Effector CD8-positive, alpha-beta T cell (primary cell): ENCODE data around the gene CEP19.
A peak's percentile ranks its signal among the peaks of the same experiment; 100 is the strongest.

Experiments
- DNase-seq: peaks from one replicate; lab custom pipeline; 2025; lab: John Stamatoyannopoulos, UW

CEP19 gene

GRCh38 chr3:196708467-196708866 is 3.6 kb downstream of the CEP19 start:
- no peak for DNase-seq

GRCh38 chr3:196707566-196707965 is 4.5 kb downstream of the CEP19 start:
- no peak for DNase-seq

GRCh38 chr3:196706731-196707130 is 5.3 kb downstream of the CEP19 start:
- DNase-seq, result no peak

GRCh38 chr3:196706327-196706726 is 5.7 kb downstream of the CEP19 start:
- no peak for DNase-seq

GRCh38 chr3:196700801-196701200 is 11.2 kb downstream of the CEP19 start:
- DNase-seq, result no peak

DNA sequence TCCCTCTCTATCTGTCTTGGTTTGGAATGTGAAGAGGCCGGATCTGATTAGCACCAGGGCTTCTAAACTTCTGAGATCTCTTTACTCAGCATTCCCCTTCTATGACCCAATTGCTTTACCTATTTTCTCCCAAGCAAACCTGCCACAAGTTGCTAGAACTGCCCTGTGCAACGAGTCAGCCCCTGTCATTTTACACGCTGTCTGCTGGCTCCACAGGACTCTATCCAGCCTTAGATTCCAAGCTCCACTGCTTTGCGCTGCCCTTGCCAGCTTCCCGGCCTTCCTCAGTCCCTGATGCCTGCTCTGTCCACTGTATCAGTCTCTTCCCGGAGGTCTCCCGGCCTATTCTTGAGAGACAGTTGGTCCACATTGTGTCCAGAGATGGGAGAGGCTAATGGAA is 12.3 kb downstream of the CEP19 start:
- no peak for DNase-seq

- no peak for DNase-seq
These were observed 14.8 kb downstream of the CEP19 start for GRCh38 chr3:196697270-196697669.

DNA sequence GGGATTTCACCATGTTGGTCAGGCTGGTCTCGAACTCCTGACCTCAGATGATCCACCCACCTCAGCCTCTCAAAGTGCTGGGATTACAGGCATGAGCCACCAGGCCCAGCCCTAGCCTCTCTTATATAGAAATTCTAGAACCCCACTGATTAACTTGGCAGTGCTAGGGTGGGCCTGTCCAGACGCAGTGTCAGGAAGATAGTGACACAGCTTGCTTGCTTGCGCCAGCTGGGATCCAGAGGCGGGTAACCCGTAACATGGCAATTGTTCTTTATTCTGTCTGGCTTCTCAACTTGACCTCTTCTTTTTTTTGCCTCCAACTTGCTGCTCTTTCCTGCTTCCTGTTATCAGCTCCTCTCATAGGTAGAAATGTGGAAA is 16.2 kb downstream of the CEP19 start:
- no peak for DNase-seq

GRCh38 chr3:196694941-196695848 is 16.9 kb downstream of the CEP19 start:
- DNase-seq, result no peak

DNA sequence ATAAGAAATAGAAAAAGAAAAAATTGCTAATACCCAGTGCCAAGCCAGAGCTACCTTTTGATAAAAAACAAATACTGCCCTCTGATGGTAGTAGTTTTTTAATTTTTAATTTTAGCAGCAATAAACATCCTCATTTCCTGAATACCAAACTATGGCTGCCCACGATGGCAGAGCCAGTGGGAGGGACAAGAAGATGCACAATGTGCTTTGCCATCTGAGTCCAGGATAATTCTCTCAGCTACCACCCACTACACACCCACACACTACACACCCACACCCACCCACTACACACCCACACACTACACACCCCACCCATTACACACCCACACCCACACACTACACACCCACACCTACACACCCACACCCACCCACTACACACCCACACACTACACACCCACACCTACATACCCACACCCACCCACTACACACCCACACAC is 17.8 kb downstream of the CEP19 start:
- DNase-seq, result no peak

DNA sequence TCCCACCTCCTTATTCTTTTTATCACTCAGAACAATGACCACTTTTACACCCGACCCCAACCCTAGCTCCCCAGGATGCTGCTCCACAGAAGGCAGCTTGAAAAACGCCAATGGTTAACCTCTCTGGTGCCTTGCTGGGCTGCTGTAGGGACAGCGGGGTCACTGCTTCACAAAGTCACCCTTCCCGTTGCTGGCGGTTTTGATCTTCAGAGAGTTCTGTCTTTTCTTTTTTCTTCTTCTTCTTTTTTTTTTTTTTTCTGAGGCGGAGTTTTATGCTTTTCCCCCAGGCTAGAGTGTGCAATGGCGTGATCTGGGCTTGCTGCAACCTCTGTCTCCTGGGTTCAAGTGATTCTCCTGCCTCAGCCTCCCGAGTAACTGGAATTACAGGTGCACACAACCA is 20.7 kb downstream of the CEP19 start:
- no peak for DNase-seq

DNA sequence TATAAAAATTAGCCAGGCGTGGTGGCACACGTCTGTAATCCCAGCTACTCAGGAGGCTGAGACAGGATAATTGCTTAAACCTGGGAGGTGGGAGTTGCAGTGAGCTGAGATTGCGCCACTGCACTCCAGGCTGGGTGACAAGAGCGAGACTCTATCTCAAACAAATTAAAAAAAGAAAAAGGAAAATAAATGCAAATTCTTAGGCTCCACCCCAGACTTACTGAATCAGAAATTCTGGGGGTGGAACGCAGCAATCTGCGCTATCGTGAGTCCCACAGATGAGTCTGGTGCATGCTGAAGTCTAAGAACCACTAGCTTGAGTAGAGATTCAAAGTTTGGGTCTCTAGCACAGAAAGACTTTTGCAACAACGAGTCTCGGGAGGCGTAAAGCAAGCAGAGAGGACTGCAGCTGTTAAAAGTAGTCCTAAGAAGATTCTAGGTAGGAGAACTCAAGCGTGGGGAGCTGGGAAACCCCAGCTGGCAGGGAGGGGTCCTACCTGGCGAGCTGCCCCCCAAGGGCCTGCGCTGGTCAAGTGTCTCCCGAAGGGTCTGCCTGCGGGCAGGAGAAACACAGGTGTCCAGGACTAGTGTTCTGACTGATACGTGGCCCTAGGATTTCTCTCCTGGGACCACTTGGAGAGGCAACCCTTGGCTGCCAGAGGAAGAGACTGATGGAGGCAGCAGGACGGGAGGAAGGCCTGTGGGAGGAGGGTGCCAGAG is 21.9 kb downstream of the CEP19 start:
- DNase-seq, result no peak

GRCh38 chr3:196688349-196688748 is 23.7 kb downstream of the CEP19 start:
- no peak for DNase-seq

DNA sequence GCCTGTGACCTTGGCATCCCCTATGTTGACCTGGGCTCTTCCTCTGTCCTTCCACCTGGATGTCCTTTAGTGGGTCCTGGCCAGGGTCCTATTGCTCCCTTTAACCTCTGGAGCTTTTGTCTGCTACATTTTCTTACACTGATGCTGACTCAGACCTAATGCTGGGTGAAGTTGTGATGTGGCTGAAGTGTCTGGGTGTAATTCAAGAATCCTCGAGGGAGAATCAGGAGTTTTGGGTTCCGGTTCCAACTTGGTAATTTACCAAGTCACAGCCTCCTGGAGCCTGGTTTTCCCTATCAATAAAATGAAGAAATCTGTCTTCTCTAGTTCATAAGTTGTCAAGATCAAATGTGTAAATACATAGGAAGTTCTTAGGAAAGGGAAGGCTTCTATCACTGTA is 25.6 kb downstream of the CEP19 start:
- DNase-seq, result no peak

DNA sequence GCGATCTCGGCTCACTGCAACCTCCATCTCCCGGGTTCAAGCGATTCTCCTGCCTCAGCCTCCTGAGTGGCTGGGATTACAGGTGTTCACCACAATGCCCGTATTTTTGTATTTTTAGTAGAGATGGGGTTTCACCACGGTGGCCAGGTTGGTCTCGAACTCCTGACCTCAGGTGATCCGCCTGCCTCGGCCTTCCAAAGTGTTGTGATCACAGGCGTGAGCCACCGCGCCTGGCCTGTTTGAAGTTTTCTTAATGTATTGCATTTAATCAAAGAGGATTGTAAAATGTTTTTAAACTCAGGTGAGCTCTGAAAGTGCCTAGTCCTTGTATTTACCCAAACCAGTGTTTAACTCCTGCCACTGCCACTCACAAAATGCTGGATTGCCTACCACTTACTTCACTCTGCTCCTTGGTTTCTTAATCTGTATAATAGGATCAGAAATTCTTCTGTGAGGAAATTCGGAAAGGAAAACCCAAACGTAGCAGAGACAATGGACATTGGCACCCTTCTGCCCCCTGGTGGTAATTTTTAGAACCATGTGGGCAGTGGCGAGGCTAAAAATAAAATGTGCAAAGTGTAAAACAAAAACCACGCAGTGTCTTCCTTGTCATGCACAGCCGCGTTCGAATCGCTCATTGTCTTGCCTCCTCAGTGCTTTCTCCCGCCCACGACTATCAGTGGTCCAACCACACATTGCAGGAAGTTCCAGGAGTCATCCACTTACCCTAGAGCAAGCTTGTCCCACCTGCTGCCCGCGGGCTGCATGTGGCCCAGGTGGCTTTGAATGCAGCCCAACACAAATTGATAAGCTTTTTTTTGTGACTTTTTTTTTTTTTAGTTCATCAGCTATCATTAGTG is 27.3 kb downstream of the CEP19 start:
- DNase-seq, result peak; percentile 43

DNA sequence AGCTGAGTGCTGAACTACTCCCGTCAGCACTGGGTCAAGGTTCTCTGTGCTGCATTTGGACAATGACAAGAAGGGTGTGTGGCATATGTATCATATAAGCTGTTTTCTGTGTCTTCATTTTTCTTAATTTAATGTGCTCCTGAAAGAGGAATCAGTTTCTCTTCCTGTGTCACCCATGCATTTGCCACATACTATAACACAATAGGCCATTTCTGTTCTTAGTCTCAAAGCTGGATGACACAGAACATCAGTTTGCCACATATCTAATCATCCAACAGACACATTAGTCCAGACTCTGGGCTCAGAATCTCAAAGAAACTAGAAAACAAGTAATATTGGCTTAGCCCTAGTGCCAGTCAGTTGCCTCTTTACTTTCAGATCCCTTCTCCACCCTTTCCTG is 34.1 kb downstream of the CEP19 start:
- no peak for DNase-seq

- no peak for DNase-seq
These were observed 34.7 kb downstream of the CEP19 start for GRCh38 chr3:196677353-196677752.

GRCh38 chr3:196673632-196674031 is 38.4 kb downstream of the CEP19 start:
- no peak for DNase-seq

DNA sequence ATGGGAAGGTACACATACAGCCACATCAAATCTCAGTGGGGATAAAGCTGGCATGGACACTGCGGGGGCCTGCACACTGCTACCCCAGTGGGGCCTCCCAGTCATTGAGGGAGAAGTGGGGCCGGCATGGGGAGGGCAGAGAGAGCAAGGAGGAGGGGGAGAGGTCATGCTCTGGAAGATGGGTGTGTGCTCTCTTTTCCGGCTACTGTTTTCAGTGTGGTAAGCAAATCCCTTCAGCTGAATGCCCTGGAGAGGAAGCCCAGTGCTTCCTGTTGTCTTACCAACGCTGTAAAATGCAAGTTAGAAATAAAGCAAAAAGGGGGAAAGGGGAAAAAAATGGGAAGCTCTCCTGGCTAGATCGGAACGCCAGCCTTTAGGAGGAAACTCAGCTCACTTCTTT is 41.7 kb downstream of the CEP19 start:
- DNase-seq, result no peak

DNA sequence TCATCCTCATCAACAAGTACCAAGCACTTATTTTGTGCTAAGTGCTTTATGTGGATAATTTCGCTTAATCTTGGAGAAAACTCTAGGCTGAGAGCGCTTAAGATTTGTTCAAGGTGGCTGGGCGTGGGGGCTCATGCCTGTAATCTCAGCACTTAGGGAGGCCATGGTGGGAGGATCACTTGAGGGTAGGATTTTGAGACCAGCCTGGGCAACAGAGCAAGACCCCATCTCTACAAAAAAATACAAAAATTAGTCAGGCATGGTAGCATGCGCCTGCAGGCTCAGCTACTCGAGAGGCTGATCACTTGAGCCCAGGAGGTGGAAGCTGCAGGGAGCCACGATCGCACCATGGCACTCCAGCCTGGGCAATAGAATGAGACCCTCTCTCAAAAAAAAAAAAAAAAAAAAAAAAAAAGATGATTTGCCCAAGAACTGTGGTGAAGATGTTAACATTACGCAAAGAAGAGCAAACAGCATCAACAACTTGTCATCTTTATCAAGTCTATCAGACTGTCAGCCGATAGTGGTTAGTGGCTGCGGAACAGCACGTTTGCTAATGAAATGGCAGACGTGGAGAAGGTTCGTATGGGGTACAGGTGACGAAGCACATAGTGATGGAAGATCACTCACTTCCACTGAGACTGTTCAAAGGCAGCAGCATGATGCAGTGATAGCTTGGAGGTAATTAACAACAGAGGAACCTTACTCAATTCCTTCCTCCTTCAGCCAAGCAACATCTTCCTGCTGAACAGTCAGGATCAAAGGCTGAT is 44.8 kb downstream of the CEP19 start:
- DNase-seq, result no peak
